ENCODE results near the gene PTDSS2.
"Not testable (repeated sequence)": the region's sequence is repeated elsewhere in the genome, so short reads cannot be mapped to it uniquely, and the experiment has no call there.

The PTDSS2 gene

GRCh38 chr11:508956-509355 lies 58.9 kb downstream of the PTDSS2 start:
- DNase-seq = no peak

DNA sequence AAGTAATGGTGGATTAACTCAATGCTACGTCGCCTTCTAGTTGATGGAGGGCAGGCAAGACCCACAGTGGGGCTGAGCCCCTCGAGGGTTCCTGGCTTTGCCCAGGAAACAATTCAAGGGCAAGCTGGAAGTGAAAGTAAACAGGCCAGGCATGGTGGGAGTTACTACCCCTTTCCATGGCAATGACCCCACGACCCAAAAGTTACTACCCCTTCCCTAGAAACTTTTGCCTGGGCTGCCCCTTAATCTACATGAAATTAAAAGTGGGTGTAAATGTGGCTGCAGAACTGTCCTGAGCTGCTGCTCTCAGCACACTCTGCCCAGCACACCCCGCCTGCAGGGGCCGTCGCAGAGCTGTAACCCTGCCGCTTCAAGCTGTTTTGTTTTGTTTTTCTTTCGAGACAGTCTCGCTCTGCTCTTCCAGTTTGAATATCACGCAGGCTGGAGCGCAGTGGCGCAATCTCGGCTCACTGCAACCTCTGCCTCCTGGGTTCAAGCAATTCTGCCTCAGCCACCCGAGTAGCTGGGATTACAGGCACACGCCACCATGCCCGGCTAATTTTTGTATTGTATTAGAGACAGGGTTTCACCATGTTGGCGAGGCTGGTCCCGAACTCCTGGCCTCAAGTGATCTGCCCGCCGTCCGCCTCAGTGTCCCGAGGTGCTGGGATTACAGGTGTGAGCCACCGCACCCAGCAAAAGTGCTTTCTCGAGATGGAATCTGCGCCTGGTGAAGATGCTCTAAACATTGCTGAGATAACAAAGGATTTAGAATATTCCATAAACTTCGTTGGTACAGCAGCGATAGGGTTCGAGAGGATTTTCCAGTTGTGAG lies 62.9 kb downstream of the PTDSS2 start:
- DNase-seq = no peak

DNA sequence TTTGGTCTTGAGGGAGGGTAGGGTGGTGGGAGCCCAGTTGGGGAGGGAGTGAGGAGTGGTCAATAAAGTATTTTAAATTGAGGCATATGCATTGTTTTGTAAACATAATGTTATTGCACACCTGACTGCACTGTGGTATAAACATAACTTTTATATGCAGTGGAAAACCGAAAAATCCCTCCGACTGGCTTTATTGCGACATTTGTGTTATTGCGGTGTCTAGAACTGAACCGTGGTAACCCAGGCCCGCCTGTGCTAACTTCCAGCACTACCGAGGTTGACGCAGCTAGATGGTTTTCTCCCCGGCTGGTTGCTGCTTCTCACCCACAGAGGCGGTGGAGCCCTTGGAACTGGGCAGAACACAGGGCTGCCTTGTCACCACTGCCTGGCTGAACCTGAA lies 64.5 kb downstream of the PTDSS2 start:
- no peak for DNase-seq

DNA sequence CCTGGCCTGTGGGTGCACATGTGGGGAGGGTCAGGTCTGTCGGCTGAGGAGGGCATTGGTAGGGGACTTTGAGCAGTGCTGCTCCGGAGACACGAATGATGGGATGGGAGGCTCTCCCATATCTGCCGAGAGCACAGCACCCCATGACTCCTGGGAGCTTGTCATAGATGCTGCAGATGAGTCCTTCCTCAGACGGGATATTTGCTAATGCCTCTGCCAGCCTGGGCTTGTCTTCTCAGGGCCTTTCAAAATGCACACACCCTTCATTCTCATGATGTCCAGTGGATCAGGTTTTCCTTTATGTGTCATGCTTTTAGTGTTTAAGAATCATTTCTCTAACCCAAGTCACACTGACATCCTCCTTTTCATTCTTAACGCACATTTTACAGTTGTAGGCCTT lies 65.1 kb downstream of the PTDSS2 start:
- DNase-seq = no peak

GRCh38 chr11:516400-516799 lies 66.3 kb downstream of the PTDSS2 start:
- no peak for DNase-seq

GRCh38 chr11:516918-517685 lies 67.0 kb downstream of the PTDSS2 start:
- DNase-seq = not testable (repeated sequence)

DNA sequence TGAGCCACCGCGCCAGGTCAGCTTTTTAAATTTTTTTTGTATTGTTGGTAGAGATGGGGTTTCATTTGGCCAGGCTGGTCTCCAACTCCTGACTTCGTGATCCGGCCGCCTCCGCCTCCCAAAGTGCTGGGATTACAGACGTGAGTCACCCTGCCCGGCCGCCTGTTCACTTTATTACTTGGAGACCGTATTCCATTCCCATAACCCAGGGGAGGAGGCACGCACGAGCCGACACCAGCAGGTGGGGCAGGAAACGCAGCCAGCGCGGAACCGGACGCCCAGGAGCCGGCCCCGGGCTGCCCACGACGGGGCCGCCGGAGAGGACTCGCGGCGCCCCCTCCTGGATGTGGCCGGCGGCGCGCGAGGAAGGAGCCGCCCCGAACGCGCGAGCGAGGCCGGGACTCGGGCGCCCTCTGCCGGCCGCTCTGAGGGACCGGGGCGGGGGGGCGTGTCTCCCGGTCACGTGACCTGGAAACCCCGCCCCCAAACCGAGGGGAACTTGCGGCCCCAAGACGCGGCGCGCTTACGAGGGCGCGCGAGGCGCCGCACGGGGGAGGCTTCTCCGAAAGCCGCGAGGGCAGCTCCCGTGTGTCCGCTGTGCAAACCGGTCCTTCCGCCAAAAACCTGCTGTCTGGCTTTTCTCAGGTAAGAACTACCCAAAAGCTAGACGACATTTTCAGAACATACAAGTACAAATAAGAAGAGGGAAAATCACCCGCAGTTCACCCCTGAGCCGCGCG lies 68.6 kb downstream of the PTDSS2 start:
- DNase-seq = peak; percentile 90

DNA sequence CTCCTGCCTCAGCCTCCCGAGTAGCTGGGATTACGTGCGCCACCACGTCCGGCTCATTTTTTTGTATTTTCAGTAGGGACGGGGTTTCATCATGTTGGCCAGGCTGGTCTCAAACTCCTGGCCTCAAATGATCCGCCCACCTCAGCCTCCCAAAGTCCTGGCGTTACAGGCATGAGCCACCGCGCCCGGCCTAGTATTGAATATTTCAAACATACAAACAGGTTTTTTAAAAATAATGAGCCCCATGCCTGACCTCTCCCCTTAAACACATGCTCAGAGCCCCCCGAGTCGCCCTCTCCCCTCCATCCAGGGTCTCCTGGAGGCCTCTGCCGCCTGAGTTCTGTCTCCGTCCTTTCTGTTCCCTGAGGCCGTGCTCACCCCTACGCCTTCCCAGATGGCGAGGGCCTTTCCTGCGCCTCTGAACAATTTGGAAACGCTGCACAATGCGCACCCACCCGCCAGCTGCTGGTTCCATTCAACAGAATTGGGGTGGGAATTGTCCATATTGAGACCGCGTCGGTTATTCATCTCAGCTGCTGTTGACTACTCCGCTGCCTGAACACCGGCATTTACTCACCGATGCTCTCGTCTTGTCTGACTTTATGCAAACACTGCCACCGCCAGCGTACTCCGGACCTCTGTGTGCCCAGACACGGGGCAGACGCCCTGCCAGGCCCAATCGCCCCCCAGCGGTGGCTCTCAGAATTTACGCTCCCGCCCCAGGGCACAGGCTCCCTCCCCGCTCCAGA lies 70.5 kb downstream of the PTDSS2 start:
- no peak for DNase-seq

GRCh38 chr11:521177-521688 lies 71.2 kb downstream of the PTDSS2 start:
- DNase-seq = peak; percentile 22

GRCh38 chr11:526192-526591 lies 76.1 kb downstream of the PTDSS2 start:
- no peak for DNase-seq

- DNase-seq = no peak
Measured at GRCh38 chr11:528166-528814, 78.2 kb downstream of the PTDSS2 start.

DNA sequence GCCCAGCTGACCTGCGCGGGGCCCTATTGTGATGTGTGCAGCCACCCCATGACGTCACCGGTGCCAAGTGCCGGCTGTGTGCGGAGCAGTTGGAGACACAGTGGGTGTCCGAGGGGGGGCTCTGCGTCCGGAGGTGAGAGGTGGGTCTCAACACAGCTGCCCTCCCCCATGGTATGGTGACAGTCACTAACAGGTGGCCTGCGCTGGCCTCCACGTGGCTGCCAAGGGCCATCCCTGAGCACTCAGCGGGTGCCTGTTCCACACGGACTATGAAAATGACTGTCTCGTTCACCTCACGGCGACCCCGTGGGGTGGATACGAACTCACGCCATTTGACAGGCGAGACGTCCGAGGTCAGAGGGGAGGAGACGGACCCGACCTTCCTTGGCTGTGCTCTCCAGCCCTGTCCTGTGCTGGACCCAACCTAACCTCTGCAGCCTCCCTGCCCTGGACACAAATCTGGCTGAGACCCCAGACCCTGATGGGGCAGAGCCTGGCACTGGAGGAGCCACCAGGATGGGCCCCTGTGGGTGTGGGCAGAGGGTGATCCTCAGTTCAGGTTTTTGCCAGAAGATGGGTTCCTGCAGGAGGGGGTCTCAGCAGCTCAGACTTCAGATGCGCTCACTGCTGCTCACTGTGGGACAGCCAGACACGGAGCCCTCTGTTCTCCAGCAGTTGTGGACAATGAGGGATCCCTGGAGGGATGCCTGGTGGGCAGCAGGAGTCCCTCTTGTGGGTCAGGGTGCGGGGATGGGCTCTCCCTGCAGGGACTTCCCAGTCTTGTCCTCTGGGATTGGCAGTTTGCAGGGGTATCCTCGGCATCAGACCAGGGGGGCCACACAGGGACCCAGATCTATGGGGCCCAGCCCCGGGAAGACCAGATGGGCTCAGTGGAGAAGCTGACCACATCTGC lies 79.0 kb downstream of the PTDSS2 start:
- DNase-seq = no peak

DNA sequence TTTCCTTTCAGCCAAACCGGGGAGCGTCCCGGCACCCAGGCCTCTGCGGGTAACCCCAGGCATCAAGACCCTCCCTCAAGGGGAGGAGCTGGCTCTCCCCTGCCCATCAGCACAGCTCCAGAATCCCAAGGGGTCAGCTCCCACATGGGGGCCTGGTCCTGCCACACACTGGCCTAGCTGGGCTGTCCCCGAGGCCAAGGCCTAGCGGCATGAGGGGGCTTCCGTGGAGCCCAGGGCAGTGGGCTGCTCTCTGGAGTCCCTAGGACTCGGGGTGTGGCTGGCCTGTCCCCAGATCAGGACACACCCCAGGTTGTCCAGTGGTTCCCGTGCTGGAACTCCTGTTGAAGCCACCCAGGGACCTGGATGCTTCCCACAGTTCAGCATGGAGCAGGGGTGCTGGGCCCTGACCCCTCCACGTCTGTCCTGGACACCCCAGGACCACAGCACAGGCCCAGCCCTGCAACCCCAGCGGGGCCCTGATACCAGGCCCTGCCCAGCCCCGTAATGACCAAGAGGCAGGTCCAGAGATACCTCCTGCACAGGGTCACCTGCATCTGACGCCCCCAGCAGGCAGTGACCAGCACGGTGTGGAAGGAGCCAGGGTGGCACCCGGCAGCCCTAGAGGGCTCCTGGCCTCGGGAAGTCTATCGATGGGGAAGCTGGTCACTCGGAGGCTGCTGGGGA lies 79.8 kb downstream of the PTDSS2 start:
- no peak for DNase-seq

GRCh38 chr11:530960-531831 lies 81.1 kb downstream of the PTDSS2 start:
- no peak for DNase-seq

DNA sequence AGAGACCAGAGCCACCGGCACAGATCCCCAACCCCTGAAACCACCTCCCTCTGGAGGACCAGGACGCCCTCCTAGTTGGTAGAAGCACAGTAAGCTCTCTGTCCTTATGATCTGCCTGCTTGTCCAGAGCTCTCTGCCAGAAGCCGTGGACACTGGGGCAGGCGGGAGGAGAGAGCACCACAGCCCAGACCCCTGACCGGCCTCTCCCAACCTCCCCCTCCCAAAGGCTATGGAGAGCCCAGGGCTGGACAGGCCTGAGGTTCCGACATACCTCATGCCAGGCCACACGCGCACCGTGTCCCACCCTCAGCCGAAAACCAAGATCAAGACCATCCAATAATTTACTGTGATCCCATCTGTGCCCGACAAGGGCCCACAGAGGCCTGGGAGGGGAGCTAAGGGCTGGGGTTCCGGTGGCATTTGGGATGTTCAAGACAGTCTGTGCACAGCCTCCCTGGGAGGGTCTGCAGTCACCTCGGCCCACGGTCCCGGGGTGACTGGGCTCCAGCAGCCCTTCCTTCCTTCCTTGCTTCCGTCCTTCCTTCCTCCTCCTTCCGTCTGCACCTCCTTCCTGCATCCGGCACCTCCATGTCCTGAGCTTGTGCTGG lies 81.9 kb downstream of the PTDSS2 start:
- DNase-seq = no peak

DNA sequence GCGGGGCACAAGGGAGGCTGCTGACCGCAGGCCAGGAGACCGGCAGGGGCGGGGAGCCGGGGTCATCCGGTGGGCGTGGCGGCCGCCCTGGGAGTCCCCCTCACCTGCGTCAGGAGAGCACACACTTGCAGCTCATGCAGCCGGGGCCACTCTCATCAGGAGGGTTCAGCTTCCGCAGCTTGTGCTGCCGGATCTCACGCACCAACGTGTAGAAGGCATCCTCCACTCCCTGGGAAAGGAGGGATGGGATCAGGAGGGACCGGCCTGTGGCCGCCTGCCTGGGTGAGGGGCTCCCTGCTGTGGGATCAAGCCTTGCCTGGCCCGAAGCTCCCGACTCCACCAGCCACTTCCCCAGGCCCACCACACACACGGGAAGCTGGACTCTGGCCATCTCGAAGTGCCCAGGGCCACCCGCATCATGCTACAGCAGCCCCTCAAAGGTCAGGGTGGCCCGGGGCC lies 82.5 kb downstream of the PTDSS2 start:
- no peak for DNase-seq

- no peak for DNase-seq
Measured at GRCh38 chr11:532986-533585, 83.0 kb downstream of the PTDSS2 start.

Data from hematopoietic multipotent progenitor cell treated with erythropoietin and hydrocortisone succinate and interleukin-3 and kit ligand, for 6 days (in vitro differentiated cells).